ENCODE measurements around the gene ACAP3.

GRCh38 chr1:1344655-1345361 is 37.1 kb upstream of the ACAP3 start:
- TF ChIP-seq CTCF (conservative IDR thresholded peaks at IDR 0.05; ENCODE audit: low read depth, low read length) (peak; percentile 30; the same call in 1 of the 2 replicates), MXI1 (IDR thresholded peaks at IDR 0.05; ENCODE audit: borderline replicate concordance, low read depth, low read length) (no peak), RFX5 (IDR thresholded peaks at IDR 0.05; ENCODE audit: low read depth, low read length) (no peak), RAD21 (IDR thresholded peaks at IDR 0.05; ENCODE audit: low read length) (peak; percentile 18; the same call in 1 of the 2 replicates)
